ENCODE results near the gene MYOF.

DNA sequence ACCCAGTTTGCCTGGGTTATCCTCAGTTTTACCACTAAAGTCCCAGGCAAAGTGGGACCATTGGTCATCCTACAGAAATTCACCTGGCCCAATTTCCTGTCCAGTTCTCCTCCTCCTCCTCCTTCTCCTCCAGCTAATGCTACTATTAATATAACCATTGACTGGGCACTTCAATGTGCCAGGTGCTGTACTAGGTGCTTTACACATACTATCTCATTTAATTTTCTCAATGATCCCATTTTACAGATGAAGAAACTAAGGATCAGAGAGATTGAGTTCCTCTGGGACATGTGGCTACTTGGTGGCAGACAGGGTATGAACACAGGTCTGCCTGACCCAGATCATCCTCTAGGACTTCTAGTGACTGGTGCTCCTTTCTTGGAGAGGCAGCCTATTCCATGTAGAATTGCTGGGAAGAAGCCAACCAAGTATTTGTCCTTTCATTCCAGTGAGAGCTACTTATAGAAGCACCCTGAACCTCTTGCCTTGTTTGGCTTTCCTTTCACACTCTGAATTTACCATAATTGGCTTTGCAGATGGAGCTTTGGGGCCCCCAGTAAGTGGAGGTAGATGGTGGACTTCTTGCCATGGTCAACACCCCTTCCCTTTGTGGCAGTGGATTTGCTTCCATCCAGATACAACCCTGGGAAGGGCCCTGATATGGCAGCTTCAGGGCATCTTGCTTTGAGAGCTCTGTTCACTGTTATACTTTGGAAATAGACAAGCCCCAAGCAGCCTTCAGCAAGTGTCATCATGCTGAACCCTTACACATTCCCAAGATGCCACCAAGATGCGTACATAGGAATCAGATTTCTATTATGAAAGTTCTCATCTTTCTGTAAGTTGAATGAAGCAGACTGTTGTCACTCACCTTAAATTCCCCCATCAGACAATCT is 78.7 kb downstream of the MYOF start:
- TF ChIP-seq, protein P1, sequence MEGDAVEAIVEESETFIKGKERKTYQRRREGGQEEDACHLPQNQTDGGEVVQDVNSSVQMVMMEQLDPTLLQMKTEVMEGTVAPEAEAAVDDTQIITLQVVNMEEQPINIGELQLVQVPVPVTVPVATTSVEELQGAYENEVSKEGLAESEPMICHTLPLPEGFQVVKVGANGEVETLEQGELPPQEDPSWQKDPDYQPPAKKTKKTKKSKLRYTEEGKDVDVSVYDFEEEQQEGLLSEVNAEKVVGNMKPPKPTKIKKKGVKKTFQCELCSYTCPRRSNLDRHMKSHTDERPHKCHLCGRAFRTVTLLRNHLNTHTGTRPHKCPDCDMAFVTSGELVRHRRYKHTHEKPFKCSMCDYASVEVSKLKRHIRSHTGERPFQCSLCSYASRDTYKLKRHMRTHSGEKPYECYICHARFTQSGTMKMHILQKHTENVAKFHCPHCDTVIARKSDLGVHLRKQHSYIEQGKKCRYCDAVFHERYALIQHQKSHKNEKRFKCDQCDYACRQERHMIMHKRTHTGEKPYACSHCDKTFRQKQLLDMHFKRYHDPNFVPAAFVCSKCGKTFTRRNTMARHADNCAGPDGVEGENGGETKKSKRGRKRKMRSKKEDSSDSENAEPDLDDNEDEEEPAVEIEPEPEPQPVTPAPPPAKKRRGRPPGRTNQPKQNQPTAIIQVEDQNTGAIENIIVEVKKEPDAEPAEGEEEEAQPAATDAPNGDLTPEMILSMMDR (IDR thresholded peaks at IDR 0.05), result no peak
- no peak for TF ChIP-seq POLR2A (IDR thresholded peaks at IDR 0.05)

All from suprapubic skin (tissue), 3 donors.